Measurements from ENCODE around the gene TULP3. TPM values are rescaled to one million over a fixed set of nuclear protein-coding genes. Genes with fewer than 3 reads are reported as not detected.

Gene TULP3
- total RNA-seq, 1 donor from 2014 or later, result 31.2 TPM

DNA sequence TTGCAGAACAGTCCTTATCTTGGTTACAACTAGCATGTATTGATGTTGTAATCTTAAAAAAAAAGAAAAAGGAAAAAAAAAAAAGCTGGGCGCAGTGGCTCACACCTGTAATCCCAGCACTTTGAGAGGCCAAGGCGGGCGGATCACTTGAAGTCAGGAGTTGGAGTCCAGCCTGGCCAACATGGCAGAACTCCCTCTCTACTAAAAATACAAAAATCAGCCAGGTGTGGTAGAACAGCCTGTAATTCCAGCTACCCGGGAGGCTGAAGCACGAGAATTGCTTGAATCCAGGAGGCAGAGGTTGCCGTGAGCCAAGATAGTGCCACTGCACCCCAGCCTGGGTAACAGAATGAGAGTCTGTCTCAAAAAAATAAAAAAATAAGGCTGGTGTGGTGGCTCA, 42.9 kb downstream of the TULP3 start:
- Mint-ChIP-seq H3K4me1 (ENCODE audit: unreplicated experiment) (no peaks in the 10 kb centered on the region), H3K4me3 (ENCODE audit: unreplicated experiment) (no peak overlapping the region), H3K27ac (ENCODE audit: unreplicated experiment) (no peak overlapping the region), H3K36me3 (ENCODE audit: unreplicated experiment) (peaks cover 31% of the 10 kb centered on the region), H3K27me3 (ENCODE audit: unreplicated experiment) (no peaks in the 10 kb centered on the region), H3K9me3 (ENCODE audit: unreplicated experiment) (no peaks in the 10 kb centered on the region)
- TF ChIP-seq, protein P1, sequence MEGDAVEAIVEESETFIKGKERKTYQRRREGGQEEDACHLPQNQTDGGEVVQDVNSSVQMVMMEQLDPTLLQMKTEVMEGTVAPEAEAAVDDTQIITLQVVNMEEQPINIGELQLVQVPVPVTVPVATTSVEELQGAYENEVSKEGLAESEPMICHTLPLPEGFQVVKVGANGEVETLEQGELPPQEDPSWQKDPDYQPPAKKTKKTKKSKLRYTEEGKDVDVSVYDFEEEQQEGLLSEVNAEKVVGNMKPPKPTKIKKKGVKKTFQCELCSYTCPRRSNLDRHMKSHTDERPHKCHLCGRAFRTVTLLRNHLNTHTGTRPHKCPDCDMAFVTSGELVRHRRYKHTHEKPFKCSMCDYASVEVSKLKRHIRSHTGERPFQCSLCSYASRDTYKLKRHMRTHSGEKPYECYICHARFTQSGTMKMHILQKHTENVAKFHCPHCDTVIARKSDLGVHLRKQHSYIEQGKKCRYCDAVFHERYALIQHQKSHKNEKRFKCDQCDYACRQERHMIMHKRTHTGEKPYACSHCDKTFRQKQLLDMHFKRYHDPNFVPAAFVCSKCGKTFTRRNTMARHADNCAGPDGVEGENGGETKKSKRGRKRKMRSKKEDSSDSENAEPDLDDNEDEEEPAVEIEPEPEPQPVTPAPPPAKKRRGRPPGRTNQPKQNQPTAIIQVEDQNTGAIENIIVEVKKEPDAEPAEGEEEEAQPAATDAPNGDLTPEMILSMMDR (IDR thresholded peaks at IDR 0.05), result no peak
- no peak for DNase-seq (ENCODE audit: extremely low spot score, unreplicated experiment)

GRCh38 chr12:2934371-2934770, 43.7 kb downstream of the TULP3 start:
- Mint-ChIP-seq H3K27ac (ENCODE audit: unreplicated experiment) (no peak overlapping the region), H3K4me3 (ENCODE audit: unreplicated experiment) (no peak overlapping the region), H3K9me3 (ENCODE audit: unreplicated experiment) (no peaks in the 10 kb centered on the region), H3K4me1 (ENCODE audit: unreplicated experiment) (no peaks in the 10 kb centered on the region), H3K27me3 (ENCODE audit: unreplicated experiment) (no peaks in the 10 kb centered on the region), H3K36me3 (ENCODE audit: unreplicated experiment) (peaks cover 35% of the 10 kb centered on the region)
- TF ChIP-seq, protein P1 (IDR thresholded peaks at IDR 0.05), result no peak
- no peak for DNase-seq (ENCODE audit: extremely low spot score, unreplicated experiment)

DNA sequence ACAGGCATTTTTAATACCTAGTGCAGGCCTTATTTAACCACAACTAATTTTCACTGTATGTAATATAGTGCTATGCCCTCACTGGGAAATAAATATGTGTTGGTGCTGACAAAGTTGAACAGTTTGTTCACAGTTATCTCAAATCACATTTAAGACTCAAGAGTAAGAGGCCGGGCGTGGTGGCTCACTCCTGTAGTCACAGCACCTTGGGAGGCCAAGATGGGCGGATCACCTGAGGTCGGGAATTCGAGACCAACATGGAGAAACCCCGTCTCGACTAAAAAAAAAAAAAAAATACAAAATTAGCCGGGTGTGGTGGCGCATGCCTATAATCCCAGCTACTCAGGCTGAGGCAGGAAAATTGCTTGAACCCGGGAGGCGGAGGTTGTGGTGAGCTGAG, 45.6 kb downstream of the TULP3 start:
- Mint-ChIP-seq H3K27ac (ENCODE audit: unreplicated experiment) (no peak overlapping the region), H3K36me3 (ENCODE audit: unreplicated experiment) (peaks cover 27% of the 10 kb centered on the region), H3K9me3 (ENCODE audit: unreplicated experiment) (no peaks in the 10 kb centered on the region), H3K4me3 (ENCODE audit: unreplicated experiment) (no peak overlapping the region), H3K4me1 (ENCODE audit: unreplicated experiment) (no peaks in the 10 kb centered on the region), H3K27me3 (ENCODE audit: unreplicated experiment) (no peaks in the 10 kb centered on the region)
- TF ChIP-seq, protein P1 (IDR thresholded peaks at IDR 0.05), result no peak
- no peak for DNase-seq (ENCODE audit: extremely low spot score, unreplicated experiment)

GRCh38 chr12:2937500-2937899, 46.8 kb downstream of the TULP3 start:
- Mint-ChIP-seq H3K4me3 (ENCODE audit: unreplicated experiment) (no peak overlapping the region), H3K27me3 (ENCODE audit: unreplicated experiment) (no peaks in the 10 kb centered on the region), H3K27ac (ENCODE audit: unreplicated experiment) (no peak overlapping the region), H3K9me3 (ENCODE audit: unreplicated experiment) (no peaks in the 10 kb centered on the region), H3K4me1 (ENCODE audit: unreplicated experiment) (no peaks in the 10 kb centered on the region), H3K36me3 (ENCODE audit: unreplicated experiment) (peaks cover 23% of the 10 kb centered on the region)
- TF ChIP-seq, protein P1 (IDR thresholded peaks at IDR 0.05), result no peak
- DNase-seq (ENCODE audit: extremely low spot score, unreplicated experiment), result no peak

- Mint-ChIP-seq H3K9me3 (ENCODE audit: unreplicated experiment) (no peaks in the 10 kb centered on the region), H3K4me1 (ENCODE audit: unreplicated experiment) (no peaks in the 10 kb centered on the region), H3K36me3 (ENCODE audit: unreplicated experiment) (peaks cover 21% of the 10 kb centered on the region), H3K27ac (ENCODE audit: unreplicated experiment) (no peak overlapping the region), H3K27me3 (ENCODE audit: unreplicated experiment) (no peaks in the 10 kb centered on the region), H3K4me3 (ENCODE audit: unreplicated experiment) (no peak overlapping the region)
- DNase-seq (ENCODE audit: extremely low spot score, unreplicated experiment), result no peak
- TF ChIP-seq, protein P1 (IDR thresholded peaks at IDR 0.05), result no peak
Observed at GRCh38 chr12:2939191-2939590, 48.5 kb downstream of the TULP3 start.
